Measurements from ENCODE around the gene CUL2.

GRCh38 chr10:34966451-34966850, 123.7 kb downstream of the CUL2 start:
- TF ChIP-seq CTCF (IDR thresholded peaks at IDR 0.05; ENCODE audit: poor library complexity), result no peak
- TF ChIP-seq EZH2 (IDR thresholded peaks at IDR 0.05; ENCODE audit: borderline replicate concordance), result no peak

Measured in hepatocyte (in vitro differentiated cells).